H1 (cell line): Measurements from ENCODE around the gene FBXO11. TPM values are rescaled to one million over a fixed set of nuclear protein-coding genes. Genes with fewer than 3 reads are reported as not detected.

Source experiments
- BRCA1 ChIP-seq: IDR thresholded peaks from 2 replicates; pipeline ENCODE4 v1.6.1; 2012; ENCODE audit warnings: low read depth, low read length, improper control_type of control experiment
- CBX5 ChIP-seq: fragments of 300-800, 300-1000 bp; sonication (generic); IDR thresholded peaks from 2 replicates; pipeline ENCODE4 v1.7.1; 2016; ENCODE audit warnings: antibody characterized with exemption, low read length, low read depth
- CHD2 ChIP-seq: IDR thresholded peaks from 2 replicates; pipeline ENCODE4 v1.6.1; 2012; ENCODE audit warnings: low read length, improper control_type of control experiment
- HDAC6 ChIP-seq: IDR thresholded peaks from one replicate; pipeline ENCODE4 v1.7.1; 2012; ENCODE audit warnings: low read depth, mild to moderate bottlenecking, inconsistent platforms, low read length, moderate library complexity
- JUND ChIP-seq: IDR thresholded peaks from 2 replicates; pipeline ENCODE4 v1.6.1; 2011; ENCODE audit warnings: mild to moderate bottlenecking, improper control_type of control experiment, low read length
- PHF8 ChIP-seq: fragments of 200-600 bp; sonication (generic); conservative IDR thresholded peaks from 2 replicates; pipeline ENCODE4 v1.7.1; 2012; ENCODE audit warnings: low read depth, mild to moderate bottlenecking, inconsistent platforms, low read length, moderate library complexity
- SIRT6 ChIP-seq: IDR thresholded peaks from one replicate; pipeline ENCODE4 v1.7.1; 2012; ENCODE audit warnings: low read length, inconsistent platforms
- polyA plus RNA-seq, 7 experiments: library from polyadenylated mRNA; depleted of rRNA in 3 of 7; stranded (reverse) in 5 of 7; unstranded in 2 of 7; fragments of >200 nt in 5 of 7; fragments of 200-250 nt in 2 of 7; gene quantifications; 1 replicate in 5 of 7; 2 replicates in 1 of 7; 4 replicates in 1 of 7; pipeline versions ENCODE4 v1.2.1 to v1.2.3, GENCODE V29; 2011 to 2013; ENCODE audit warnings: missing spikeins in 2 of 7, mixed read lengths in 2 of 7
- total RNA-seq: library from RNA; stranded (reverse); fragmentation: NEBNext Ultra II Directional; extraction: Animal tissue kit (Norgen Biotek cat#: 25700); gene quantifications from 2 replicates; pipeline ENCODE4 v1.2.1, GENCODE V29; 2021

FBXO11 gene
- total and polyA plus RNA-seq, 2 of the 8 experiments (the other 6 are each of a cell fraction or from before 2014, with no cell fraction given), result 21.7 to 57.3 TPM

GRCh38 chr2:47767497-47767844 lies 138.8 kb downstream of the FBXO11 start (continued):
- TF ChIP-seq HDAC6 (no peak), BRCA1 (no peak), CBX5 (no peak), SIRT6 (no peak), CHD2 (no peak), JUND (no peak), PHF8 (no peak)
